T-helper 17 cell (primary cell): ENCODE measurements around the gene GRB10. TPM values are rescaled to one million over a fixed set of nuclear protein-coding genes. Genes with fewer than 3 reads are reported as not detected.

ENCODE experiments used
- ATAC-seq: fragments of 150-1000 bp; cut with Tn5 transposase; 2 replicates; pipeline ENCODE4 v1.10.0; 2021; ENCODE audit warnings: mild to moderate bottlenecking, moderate library complexity
- DNase-seq, 3 donors: peaks; one replicate each; pipeline versions ENCODE4 v3.0.0 to v3.0.0-alpha.2; 2020 to 2021
- H3K9me3 ChIP-seq: one replicate; pipeline ENCODE4 v1.7.0; 2013; ENCODE audit warnings: low read length, mild to moderate bottlenecking; ENCODE audit not compliant: control insufficient read depth, poor library complexity, severe bottlenecking
- H3K27ac Mint-ChIP-seq: one replicate; pipeline ENCODE4 v1.8.0; 2022; ENCODE audit warnings: mild to moderate bottlenecking, moderate library complexity, mixed read lengths
- H3K27me3 Mint-ChIP-seq: one replicate; pipeline ENCODE4 v1.8.0; 2022; ENCODE audit warnings: mixed read lengths
- H3K36me3 Mint-ChIP-seq: one replicate; pipeline ENCODE4 v1.8.0; 2022; ENCODE audit warnings: low read depth, mixed read lengths
- H3K4me1 Mint-ChIP-seq: one replicate; pipeline ENCODE4 v1.8.0; 2022; ENCODE audit warnings: mild to moderate bottlenecking, mixed read lengths
- H3K4me3 Mint-ChIP-seq: one replicate; pipeline ENCODE4 v1.8.0; 2022; ENCODE audit warnings: mild to moderate bottlenecking, moderate library complexity, mixed read lengths
- total RNA-seq, 4 donors: library from RNA in 2 of 4; stranded (reverse) in 2 of 4; gene quantifications; one replicate each; pipeline ENCODE4 v1.2.3 and lab custom pipeline; 2022 to 2026

The GRB10 gene
- total RNA-seq, 2 donors from 2014 or later = 3.8 to 7.0 TPM

GRCh38 chr7:50712252-50713122 lies 70.2 kb downstream of the GRB10 start:
- no peak for DNase-seq
- no peak overlapping the region for H3K27ac Mint-ChIP-seq
- no peaks in the 10 kb centered on the region for H3K36me3 Mint-ChIP-seq
- H3K4me3 Mint-ChIP-seq = no peak overlapping the region
- ATAC-seq = no peak
- peaks cover 12% of the 10 kb centered on the region for H3K4me1 Mint-ChIP-seq
- peaks cover 40% of the 10 kb centered on the region for H3K27me3 Mint-ChIP-seq
- no peaks in the 10 kb centered on the region for H3K9me3 ChIP-seq

- no peaks in the 10 kb centered on the region for H3K36me3 Mint-ChIP-seq
- H3K9me3 ChIP-seq = no peaks in the 10 kb centered on the region
- no peak overlapping the region for H3K27ac Mint-ChIP-seq
- H3K4me3 Mint-ChIP-seq = no peak overlapping the region
- ATAC-seq (no peak), DNase-seq (no peak)
- peaks cover 41% of the 10 kb centered on the region for H3K27me3 Mint-ChIP-seq
- H3K4me1 Mint-ChIP-seq = peaks cover 12% of the 10 kb centered on the region
Measured at GRCh38 chr7:50711271-50712175, 71.2 kb downstream of the GRB10 start.

DNA sequence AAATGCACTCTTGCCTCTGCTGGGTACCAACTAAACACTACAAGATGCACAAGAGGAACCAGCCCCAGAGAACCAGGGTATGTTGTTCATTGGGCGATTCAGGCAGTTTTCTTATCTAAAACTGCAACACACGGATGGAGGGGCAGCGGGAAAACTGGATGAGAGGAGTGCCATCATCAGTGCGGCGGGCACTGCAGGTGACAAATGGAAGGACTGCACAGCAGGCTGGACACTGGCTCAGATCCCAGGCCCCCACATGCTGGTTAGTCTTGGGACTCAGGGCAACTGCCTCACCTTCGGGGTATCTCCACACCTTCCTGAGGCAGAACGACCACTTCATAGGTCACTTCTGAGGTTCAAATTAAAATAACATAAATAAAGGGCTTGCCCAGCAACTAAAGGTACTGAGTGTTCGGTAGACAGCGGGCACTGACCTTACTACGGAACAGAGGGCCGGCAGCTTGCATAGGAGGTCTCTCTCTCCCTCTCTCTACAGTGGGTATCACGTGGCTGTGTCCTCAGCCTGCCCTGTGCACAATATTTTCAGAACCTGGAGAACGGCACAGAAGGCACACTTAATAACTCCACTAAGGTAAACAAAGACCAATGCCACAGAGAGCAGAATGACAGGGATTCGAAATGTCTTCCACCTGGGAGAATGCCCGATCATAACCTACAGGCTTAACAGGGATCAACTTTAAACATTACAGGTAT lies 72.1 kb downstream of the GRB10 start:
- H3K4me1 Mint-ChIP-seq = peaks cover 10% of the 10 kb centered on the region

DNA sequence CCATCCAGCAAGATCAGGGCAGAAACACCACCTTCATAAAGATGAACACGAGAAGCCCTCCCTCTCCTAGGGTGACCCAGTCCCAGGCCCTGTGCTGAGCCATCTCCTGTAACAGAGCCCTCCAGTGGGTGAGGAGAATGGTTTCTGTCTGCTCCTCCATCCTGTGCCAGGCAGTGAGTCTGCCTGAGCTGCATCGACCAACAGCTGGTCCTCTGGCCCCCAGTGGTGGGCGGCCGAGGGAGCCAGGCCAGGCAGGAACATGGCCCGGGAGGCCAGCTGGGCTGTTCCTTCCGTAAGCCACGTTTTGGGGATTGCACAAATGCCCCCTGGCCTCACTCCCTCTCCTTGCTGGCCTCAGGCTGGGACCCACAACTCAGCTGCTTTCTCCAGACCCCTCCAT lies 73.5 kb downstream of the GRB10 start:
- Mint-ChIP-seq H3K4me3 (no peak overlapping the region), H3K27me3 (peaks cover 23% of the 10 kb centered on the region), H3K4me1 (peaks cover 8% of the 10 kb centered on the region), H3K27ac (no peak overlapping the region), H3K36me3 (no peaks in the 10 kb centered on the region)
- no peak for ATAC-seq
- no peak for DNase-seq
- H3K9me3 ChIP-seq = no peaks in the 10 kb centered on the region

More for the DNA sequence above, 72.1 kb downstream of the GRB10 start:
- Mint-ChIP-seq H3K27ac (no peak overlapping the region), H3K4me3 (no peak overlapping the region), H3K27me3 (peaks cover 33% of the 10 kb centered on the region), H3K36me3 (no peaks in the 10 kb centered on the region)
- ATAC-seq = no peak
- no peak for DNase-seq
- no peaks in the 10 kb centered on the region for H3K9me3 ChIP-seq

DNA sequence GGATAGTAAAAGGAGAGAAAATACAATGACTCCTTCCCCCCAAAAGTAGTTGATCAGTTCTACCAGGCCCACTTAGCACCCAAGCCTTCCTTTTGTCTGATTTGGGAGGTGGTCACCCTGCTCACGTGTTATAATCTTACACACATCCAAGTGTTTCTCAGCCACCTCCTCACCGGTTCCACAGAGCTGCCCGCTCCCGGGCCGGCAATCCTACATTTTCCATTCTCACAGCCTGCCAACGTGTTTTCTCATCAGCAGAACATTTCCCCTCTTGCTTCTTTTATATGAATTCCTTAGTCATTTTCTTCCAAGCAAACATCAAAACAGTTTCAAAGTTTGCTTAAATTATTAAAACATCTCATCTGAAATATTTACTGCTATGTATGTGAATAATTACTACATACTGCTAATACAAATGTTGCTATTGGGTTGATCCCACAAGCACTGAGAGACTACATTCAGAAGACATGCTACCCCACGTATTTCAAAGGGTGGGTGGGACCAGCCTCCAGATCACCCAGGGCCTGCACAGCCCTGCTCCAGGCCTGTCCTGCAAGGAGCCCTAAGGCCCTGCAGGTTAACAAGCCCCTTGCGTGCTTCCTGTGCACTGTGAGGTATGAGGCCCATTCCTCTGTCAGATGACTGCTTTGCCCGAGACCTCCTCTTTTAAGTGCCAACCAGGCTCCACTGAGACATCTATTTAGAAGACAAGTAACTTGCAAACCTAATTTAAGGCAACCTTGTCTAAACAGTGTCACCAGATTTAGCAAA lies 75.3 kb downstream of the GRB10 start:
- DNase-seq = no peak
- Mint-ChIP-seq H3K4me3 (no peak overlapping the region), H3K27me3 (peaks cover 37% of the 10 kb centered on the region), H3K36me3 (no peaks in the 10 kb centered on the region), H3K4me1 (peaks cover 5% of the 10 kb centered on the region), H3K27ac (peak overlapping the region; percentile 1)
- ATAC-seq = no peak
- no peaks in the 10 kb centered on the region for H3K9me3 ChIP-seq

DNA sequence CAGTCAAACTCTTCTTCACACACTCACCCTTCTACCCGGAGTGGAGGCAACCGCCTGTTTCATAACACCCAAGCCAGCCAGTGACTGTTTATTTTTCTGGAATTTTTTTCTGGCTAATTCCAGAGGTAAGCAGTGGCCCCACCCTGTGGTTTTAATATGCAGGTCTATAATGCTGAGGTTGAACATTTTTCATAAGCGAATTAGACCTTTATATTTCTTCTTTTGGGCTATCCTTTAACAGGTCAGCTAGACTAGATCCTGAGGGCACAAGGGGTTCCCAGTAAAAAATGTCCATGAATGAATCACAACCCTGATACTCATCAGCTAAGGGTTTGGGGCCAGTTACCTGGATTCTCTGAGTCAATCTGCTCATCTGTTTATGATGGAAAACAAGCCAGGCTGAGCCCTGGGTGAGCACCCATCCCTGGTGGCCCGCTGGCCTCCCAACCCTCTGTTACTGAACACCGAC lies 76.2 kb downstream of the GRB10 start:
- Mint-ChIP-seq H3K4me3 (no peak overlapping the region), H3K27ac (no peak overlapping the region), H3K36me3 (no peaks in the 10 kb centered on the region), H3K27me3 (peaks cover 37% of the 10 kb centered on the region), H3K4me1 (peaks cover 5% of the 10 kb centered on the region)
- no peak for DNase-seq
- no peak for ATAC-seq
- no peaks in the 10 kb centered on the region for H3K9me3 ChIP-seq

GRCh38 chr7:50704844-50705243 lies 77.9 kb downstream of the GRB10 start:
- no peaks in the 10 kb centered on the region for H3K9me3 ChIP-seq

GRCh38 chr7:50703654-50704053 lies 79.0 kb downstream of the GRB10 start:
- no peaks in the 10 kb centered on the region for H3K9me3 ChIP-seq
- Mint-ChIP-seq H3K27ac (no peak overlapping the region), H3K27me3 (peaks cover 22% of the 10 kb centered on the region), H3K4me1 (peaks cover 8% of the 10 kb centered on the region), H3K36me3 (no peaks in the 10 kb centered on the region), H3K4me3 (no peak overlapping the region)
- no peak for DNase-seq
- ATAC-seq = no peak

More at GRCh38 chr7:50704844-50705243, 77.9 kb downstream of the GRB10 start:
- peaks cover 8% of the 10 kb centered on the region for H3K4me1 Mint-ChIP-seq
- no peaks in the 10 kb centered on the region for H3K36me3 Mint-ChIP-seq
- no peak overlapping the region for H3K27ac Mint-ChIP-seq
- no peak overlapping the region for H3K4me3 Mint-ChIP-seq
- peaks cover 26% of the 10 kb centered on the region for H3K27me3 Mint-ChIP-seq
- ATAC-seq = no peak
- no peak for DNase-seq

DNA sequence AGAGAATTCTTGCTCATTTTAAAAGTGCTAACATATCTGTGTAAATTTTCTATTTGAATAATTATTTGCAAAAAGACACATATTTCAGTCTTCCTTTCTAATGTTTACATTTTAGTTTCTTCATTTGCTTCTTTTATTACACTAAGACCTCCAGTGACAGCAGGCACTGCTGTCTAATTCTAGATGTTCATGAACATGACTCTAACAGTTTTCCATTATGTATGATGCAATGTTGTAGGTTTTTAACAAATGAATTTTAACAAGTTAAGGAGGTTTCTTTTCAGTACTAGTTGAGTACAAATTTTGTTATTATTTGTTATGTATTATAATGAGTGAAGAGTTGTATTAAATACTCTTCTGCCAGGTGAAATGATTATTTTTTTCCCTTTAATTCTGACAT lies 83.6 kb downstream of the GRB10 start:
- ATAC-seq (no peak), DNase-seq (no peak)
- no peaks in the 10 kb centered on the region for H3K9me3 ChIP-seq
- Mint-ChIP-seq H3K36me3 (no peaks in the 10 kb centered on the region), H3K4me1 (peaks cover 5% of the 10 kb centered on the region), H3K27me3 (peaks cover 21% of the 10 kb centered on the region), H3K27ac (no peak overlapping the region), H3K4me3 (no peak overlapping the region)

GRCh38 chr7:50697748-50698147 lies 84.9 kb downstream of the GRB10 start:
- Mint-ChIP-seq H3K27me3 (peaks cover 13% of the 10 kb centered on the region), H3K27ac (no peak overlapping the region), H3K36me3 (no peaks in the 10 kb centered on the region), H3K4me1 (peaks cover 8% of the 10 kb centered on the region), H3K4me3 (no peak overlapping the region)
- no peak for DNase-seq
- no peaks in the 10 kb centered on the region for H3K9me3 ChIP-seq
- no peak for ATAC-seq

DNA sequence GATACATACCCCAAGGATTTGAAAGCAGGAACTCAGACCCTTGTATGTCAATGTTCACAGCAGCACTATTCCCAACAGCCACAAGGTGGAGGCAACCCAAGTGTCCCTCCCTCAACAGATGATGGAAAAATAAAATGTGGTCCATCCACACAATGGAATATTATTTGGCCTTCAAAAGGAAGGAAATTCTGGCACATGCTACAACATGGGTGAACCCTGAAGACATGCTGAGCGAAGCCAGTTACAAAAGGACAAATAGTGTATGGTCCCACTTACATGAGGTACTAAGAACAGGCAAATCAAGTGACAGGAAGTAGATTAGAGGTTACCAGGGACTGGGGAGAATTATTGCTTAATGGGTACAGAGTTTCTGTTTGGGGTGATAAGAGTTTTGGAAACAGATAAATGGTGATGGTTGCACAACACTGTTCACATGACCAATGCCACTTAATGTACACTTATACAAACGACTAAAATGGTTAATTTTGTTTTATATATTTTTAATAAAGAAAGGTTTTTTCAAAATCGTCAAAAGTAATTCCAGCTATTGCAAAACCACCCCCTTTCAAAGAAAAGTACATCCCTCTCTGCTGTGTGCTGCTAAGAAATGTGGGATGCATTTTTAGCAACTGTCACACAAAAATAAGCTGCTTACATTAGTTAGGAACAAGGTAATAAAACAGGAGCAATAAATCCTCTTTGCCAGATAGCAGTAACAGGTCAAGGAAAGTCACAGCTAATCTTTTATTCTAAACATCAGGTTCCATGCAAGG lies 85.7 kb downstream of the GRB10 start:
- ATAC-seq (peak; percentile 41), DNase-seq (no peak)
- peaks cover 13% of the 10 kb centered on the region for H3K27me3 Mint-ChIP-seq
- peaks cover 8% of the 10 kb centered on the region for H3K4me1 Mint-ChIP-seq
- H3K4me3 Mint-ChIP-seq = no peak overlapping the region
- no peak overlapping the region for H3K27ac Mint-ChIP-seq
- H3K9me3 ChIP-seq = no peaks in the 10 kb centered on the region
- H3K36me3 Mint-ChIP-seq = no peaks in the 10 kb centered on the region

- ATAC-seq = no peak
- H3K9me3 ChIP-seq = no peaks in the 10 kb centered on the region
- Mint-ChIP-seq H3K4me3 (no peak overlapping the region), H3K27me3 (peaks cover 13% of the 10 kb centered on the region), H3K4me1 (peaks cover 5% of the 10 kb centered on the region), H3K36me3 (no peaks in the 10 kb centered on the region), H3K27ac (no peak overlapping the region)
- DNase-seq = no peak
Measured at GRCh38 chr7:50695026-50695425, 87.7 kb downstream of the GRB10 start.
